Immature natural killer cell (primary cell): ENCODE data around the gene UBN1. TPM values are rescaled to one million over a fixed set of nuclear protein-coding genes. Genes with fewer than 3 reads are reported as not detected.

Experiments used
- DNase-seq, 3 donors: peaks; one replicate each; pipeline ENCODE4 v3.0.0; 2022; ENCODE audit warnings: mixed read lengths in 1 of 3
- H3K27ac Mint-ChIP-seq, 6 donors: one replicate each; pipeline ENCODE4 v1.8.0; 2020; ENCODE audit warnings: mixed read lengths in 6 of 6, mild to moderate bottlenecking in 5 of 6, inconsistent platforms in 4 of 6, moderate library complexity in 3 of 6
- H3K27me3 Mint-ChIP-seq, 3 donors: one replicate each; pipeline ENCODE4 v1.8.0; 2020 to 2021; ENCODE audit warnings: low read depth in 3 of 3, mild to moderate bottlenecking in 3 of 3, mixed read lengths in 3 of 3, moderate library complexity in 3 of 3, inconsistent platforms in 1 of 3
- H3K36me3 Mint-ChIP-seq, 3 donors: one replicate each; pipeline ENCODE4 v1.8.0; 2020; ENCODE audit warnings: mixed read lengths in 3 of 3, inconsistent platforms in 2 of 3, mild to moderate bottlenecking in 2 of 3
- H3K4me1 Mint-ChIP-seq, 2 donors: one replicate each; pipeline ENCODE4 v1.8.0; 2020; ENCODE audit warnings: inconsistent platforms in 2 of 2, mild to moderate bottlenecking in 2 of 2, mixed read lengths in 2 of 2, moderate library complexity in 1 of 2
- H3K4me3 Mint-ChIP-seq, 5 donors: one replicate each; pipeline ENCODE4 v1.8.0; 2020; ENCODE audit warnings: mild to moderate bottlenecking in 5 of 5, mixed read lengths in 5 of 5, inconsistent platforms in 3 of 5, moderate library complexity in 3 of 5
- H3K9me3 Mint-ChIP-seq, 6 donors: one replicate each; pipeline ENCODE4 v1.8.0; 2020; ENCODE audit warnings: mild to moderate bottlenecking in 6 of 6, mixed read lengths in 6 of 6, inconsistent platforms in 4 of 6, moderate library complexity in 3 of 6
- polyA plus RNA-seq, 3 donors: library from polyadenylated mRNA; unstranded; fragments of 300-500 nt; fragmentation: Illumina TruSeq; gene quantifications; one replicate each; pipeline ENCODE4 v1.2.3, GENCODE V29; 2021

Gene UBN1
- polyA plus RNA-seq, 3 donors from 2014 or later, result 2.8 to 30.7 (median 13.9) TPM

GRCh38 chr16:4873091-4873490 lies 25.8 kb downstream of the UBN1 start:
- no peaks in the 10 kb centered on the region for H3K9me3 Mint-ChIP-seq
- H3K27ac Mint-ChIP-seq, result peak overlapping the region in 1 of 6 donors; percentile 27
- no peak overlapping the region for H3K4me3 Mint-ChIP-seq
- H3K27me3 Mint-ChIP-seq, result peaks cover 0 to 4% (median 3%) of the 10 kb centered on the region in 3 donors
- peaks cover 24 to 59% (median 26%) of the 10 kb centered on the region in 3 donors for H3K36me3 Mint-ChIP-seq
- DNase-seq, result no peak
- peaks cover 18 to 25% of the 10 kb centered on the region in 2 donors for H3K4me1 Mint-ChIP-seq

- H3K27ac Mint-ChIP-seq, result no peak overlapping the region
- H3K36me3 Mint-ChIP-seq, result peaks cover 31 to 52% (median 31%) of the 10 kb centered on the region in 3 donors
- peaks cover 9 to 15% of the 10 kb centered on the region in 2 donors for H3K4me1 Mint-ChIP-seq
- DNase-seq, result no peak
- no peak overlapping the region for H3K4me3 Mint-ChIP-seq
- peaks cover 0 to 2% (median 0%) of the 10 kb centered on the region in 3 donors for H3K27me3 Mint-ChIP-seq
- H3K9me3 Mint-ChIP-seq, result no peaks in the 10 kb centered on the region
Observed at GRCh38 chr16:4874666-4875065, 27.4 kb downstream of the UBN1 start.

- peaks cover 24 to 47% (median 25%) of the 10 kb centered on the region in 3 donors for H3K36me3 Mint-ChIP-seq
- peaks cover 0 to 2% (median 0%) of the 10 kb centered on the region in 3 donors for H3K27me3 Mint-ChIP-seq
- H3K4me3 Mint-ChIP-seq, result no peak overlapping the region
Observed at GRCh38 chr16:4876646-4877379, 29.5 kb downstream of the UBN1 start.

GRCh38 chr16:4877380-4877685 lies 30.1 kb downstream of the UBN1 start:
- no peaks in the 10 kb centered on the region for H3K9me3 Mint-ChIP-seq
- no peak for DNase-seq
- H3K27me3 Mint-ChIP-seq, result peaks cover 0 to 2% (median 0%) of the 10 kb centered on the region in 3 donors
- H3K36me3 Mint-ChIP-seq, result peaks cover 22 to 48% (median 25%) of the 10 kb centered on the region in 3 donors
- no peak overlapping the region for H3K27ac Mint-ChIP-seq
- H3K4me1 Mint-ChIP-seq, result no peaks in the 10 kb centered on the region
- H3K4me3 Mint-ChIP-seq, result no peak overlapping the region

More at GRCh38 chr16:4876646-4877379, 29.5 kb downstream of the UBN1 start:
- no peaks in the 10 kb centered on the region for H3K9me3 Mint-ChIP-seq
- H3K4me1 Mint-ChIP-seq, result peaks cover 3 to 4% of the 10 kb centered on the region in 2 donors
- no peak for DNase-seq
- no peak overlapping the region for H3K27ac Mint-ChIP-seq

GRCh38 chr16:4879049-4879448 lies 31.8 kb downstream of the UBN1 start:
- no peak for DNase-seq
- Mint-ChIP-seq H3K4me1 (no peaks in the 10 kb centered on the region), H3K36me3 (peaks cover 24 to 51% (median 25%) of the 10 kb centered on the region in 3 donors), H3K9me3 (no peaks in the 10 kb centered on the region), H3K4me3 (no peak overlapping the region), H3K27me3 (peaks cover 0 to 2% (median 0%) of the 10 kb centered on the region in 3 donors), H3K27ac (peak overlapping the region in 1 of 6 donors; percentile 36)

- Mint-ChIP-seq H3K27ac (no peak overlapping the region), H3K4me1 (no peaks in the 10 kb centered on the region), H3K4me3 (no peak overlapping the region), H3K36me3 (peaks cover 28 to 55% (median 32%) of the 10 kb centered on the region in 3 donors), H3K9me3 (no peaks in the 10 kb centered on the region), H3K27me3 (peaks cover 0 to 2% (median 0%) of the 10 kb centered on the region in 3 donors)
- no peak for DNase-seq
Observed at GRCh38 chr16:4880006-4880580, 32.8 kb downstream of the UBN1 start.

GRCh38 chr16:4882000-4882632 lies 34.8 kb downstream of the UBN1 start:
- H3K27ac Mint-ChIP-seq, result no peak overlapping the region
- no peak for DNase-seq
- H3K36me3 Mint-ChIP-seq, result peaks cover 31 to 61% (median 31%) of the 10 kb centered on the region in 3 donors
- peaks cover 0 to 2% (median 0%) of the 10 kb centered on the region in 3 donors for H3K27me3 Mint-ChIP-seq
- no peak overlapping the region for H3K4me3 Mint-ChIP-seq
- H3K4me1 Mint-ChIP-seq, result peaks cover 0 to 2% of the 10 kb centered on the region in 2 donors
- H3K9me3 Mint-ChIP-seq, result no peaks in the 10 kb centered on the region

GRCh38 chr16:4882633-4883285 lies 35.5 kb downstream of the UBN1 start:
- H3K36me3 Mint-ChIP-seq, result peaks cover 27 to 57% (median 31%) of the 10 kb centered on the region in 3 donors
- H3K4me3 Mint-ChIP-seq, result no peak overlapping the region
- H3K4me1 Mint-ChIP-seq, result peaks cover 0 to 2% of the 10 kb centered on the region in 2 donors
- no peaks in the 10 kb centered on the region for H3K27me3 Mint-ChIP-seq
- peak overlapping the region in 1 of 6 donors; percentile 0 for H3K27ac Mint-ChIP-seq
- H3K9me3 Mint-ChIP-seq, result no peaks in the 10 kb centered on the region
- DNase-seq, result no peak

GRCh38 chr16:4883501-4883900 lies 36.2 kb downstream of the UBN1 start:
- Mint-ChIP-seq H3K4me3 (no peak overlapping the region), H3K36me3 (peaks cover 27 to 57% (median 28%) of the 10 kb centered on the region in 3 donors), H3K4me1 (peaks cover 0 to 2% of the 10 kb centered on the region in 2 donors)

GRCh38 chr16:4884209-4884608 lies 36.9 kb downstream of the UBN1 start:
- DNase-seq, result no peak
- Mint-ChIP-seq H3K27ac (peak overlapping the region in 1 of 6 donors; percentile 49), H3K27me3 (no peaks in the 10 kb centered on the region), H3K36me3 (peaks cover 23 to 52% (median 24%) of the 10 kb centered on the region in 3 donors), H3K4me1 (peaks cover 0 to 2% of the 10 kb centered on the region in 2 donors), H3K4me3 (no peak overlapping the region), H3K9me3 (no peaks in the 10 kb centered on the region)

More at GRCh38 chr16:4883501-4883900, 36.2 kb downstream of the UBN1 start:
- H3K27ac Mint-ChIP-seq, result no peak overlapping the region
- H3K27me3 Mint-ChIP-seq, result no peaks in the 10 kb centered on the region
- no peaks in the 10 kb centered on the region for H3K9me3 Mint-ChIP-seq
- DNase-seq, result no peak

GRCh38 chr16:4884972-4885874 lies 37.9 kb downstream of the UBN1 start:
- H3K4me1 Mint-ChIP-seq, result peaks cover 0 to 2% of the 10 kb centered on the region in 2 donors
- no peak for DNase-seq
- no peaks in the 10 kb centered on the region for H3K9me3 Mint-ChIP-seq
- peak overlapping the region in 1 of 5 donors; percentile 19 for H3K4me3 Mint-ChIP-seq
- H3K27me3 Mint-ChIP-seq, result no peaks in the 10 kb centered on the region
- no peak overlapping the region for H3K27ac Mint-ChIP-seq
- H3K36me3 Mint-ChIP-seq, result peaks cover 23 to 49% (median 24%) of the 10 kb centered on the region in 3 donors

- H3K4me1 Mint-ChIP-seq, result peaks cover 0 to 2% of the 10 kb centered on the region in 2 donors
- no peaks in the 10 kb centered on the region for H3K9me3 Mint-ChIP-seq
- no peaks in the 10 kb centered on the region for H3K27me3 Mint-ChIP-seq
- H3K36me3 Mint-ChIP-seq, result peaks cover 20 to 44% (median 23%) of the 10 kb centered on the region in 3 donors
- DNase-seq, result no peak
- no peak overlapping the region for H3K4me3 Mint-ChIP-seq
- H3K27ac Mint-ChIP-seq, result peak overlapping the region in 1 of 6 donors; percentile 58
Observed at GRCh38 chr16:4886151-4886550, 38.9 kb downstream of the UBN1 start.
